Measurements from ENCODE around the gene IQGAP2. TPM values are rescaled to one million over a fixed set of nuclear protein-coding genes. Genes with fewer than 3 reads are reported as not detected.

IQGAP2 gene
- polyA plus RNA-seq, 1 donor (not counting 4 experiments of a cell fraction or from before 2014, with no cell fraction given) = 0.14 TPM

DNA sequence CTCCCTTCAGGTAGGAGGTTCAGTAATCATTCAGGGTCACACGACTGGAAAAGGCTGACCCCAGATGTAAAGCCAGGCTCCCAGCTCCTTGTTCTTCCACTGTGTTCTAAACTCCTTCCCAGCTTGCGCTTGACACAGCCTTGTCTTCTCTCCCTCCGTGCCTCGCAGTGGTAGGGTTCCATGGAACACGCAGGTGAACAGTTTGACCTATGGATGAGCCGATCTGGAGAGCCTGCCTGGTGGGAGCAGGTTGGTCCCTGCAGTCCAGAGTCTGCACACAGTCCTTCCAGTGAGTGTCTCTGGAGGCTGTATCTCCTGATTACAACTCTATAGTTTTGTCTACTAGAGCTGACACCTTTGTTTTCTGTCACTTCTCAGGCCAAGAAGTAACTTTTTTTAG is 85.9 kb downstream of the IQGAP2 start:
- H3K4me1 ChIP-seq (ENCODE audit: control insufficient read depth, extremely low read depth, insufficient read depth, low read length) = no peaks in the 10 kb centered on the region
- H3K36me3 ChIP-seq (ENCODE audit: control insufficient read depth in 2 of 2, extremely low read depth in 1 of 2, insufficient read depth in 2 of 2, low read length in 2 of 2) = no peaks in the 10 kb centered on the region
- dilution Hi-C loops (cut with MboI; ENCODE audit: extremely low pct_ligation_motif_present, low sequenced_read_pairs) = no loop called here
- no peak overlapping the region for H3K4me2 ChIP-seq (ENCODE audit: control insufficient read depth, extremely low read depth, insufficient read depth, low read depth, low read length)
- no peaks in the 10 kb centered on the region for H4K20me1 ChIP-seq (ENCODE audit: control insufficient read depth, extremely low read depth, insufficient read depth, low read length)
- no peak overlapping the region for H3K4me3 ChIP-seq (ENCODE audit: control insufficient read depth in 2 of 3, extremely low read depth in 1 of 3, insufficient read depth in 2 of 3, low read depth in 1 of 3, low read length in 3 of 3)
- no peaks in the 10 kb centered on the region for H3K79me2 ChIP-seq (ENCODE audit: control insufficient read depth, insufficient read depth, low read length)
- FAIRE-seq = no peak
- no peak for DNase-seq (ENCODE audit: low read depth, low spot score)
- no peak overlapping the region for H3K27ac ChIP-seq (ENCODE audit: control insufficient read depth, insufficient read depth, low read length)
- no peaks in the 10 kb centered on the region for H3K9me1 ChIP-seq (ENCODE audit: control insufficient read depth, extremely low read depth, insufficient read depth, low read length)
- no peak overlapping the region for H2AFZ ChIP-seq (ENCODE audit: control insufficient read depth, low read length)
- H3K27me3 ChIP-seq (ENCODE audit: control insufficient read depth, extremely low read depth, insufficient read depth, low read length) = no peaks in the 10 kb centered on the region
- no peak overlapping the region for H3K9ac ChIP-seq (ENCODE audit: control insufficient read depth, extremely low read depth, insufficient read depth, low read length)
- no peaks in the 10 kb centered on the region for H3K9me3 ChIP-seq (ENCODE audit: control insufficient read depth, low read depth, low read length)
- TF ChIP-seq EZH2 (IDR thresholded peaks at IDR 0.05; ENCODE audit: low read length) = no peak
- TF ChIP-seq, protein P1, sequence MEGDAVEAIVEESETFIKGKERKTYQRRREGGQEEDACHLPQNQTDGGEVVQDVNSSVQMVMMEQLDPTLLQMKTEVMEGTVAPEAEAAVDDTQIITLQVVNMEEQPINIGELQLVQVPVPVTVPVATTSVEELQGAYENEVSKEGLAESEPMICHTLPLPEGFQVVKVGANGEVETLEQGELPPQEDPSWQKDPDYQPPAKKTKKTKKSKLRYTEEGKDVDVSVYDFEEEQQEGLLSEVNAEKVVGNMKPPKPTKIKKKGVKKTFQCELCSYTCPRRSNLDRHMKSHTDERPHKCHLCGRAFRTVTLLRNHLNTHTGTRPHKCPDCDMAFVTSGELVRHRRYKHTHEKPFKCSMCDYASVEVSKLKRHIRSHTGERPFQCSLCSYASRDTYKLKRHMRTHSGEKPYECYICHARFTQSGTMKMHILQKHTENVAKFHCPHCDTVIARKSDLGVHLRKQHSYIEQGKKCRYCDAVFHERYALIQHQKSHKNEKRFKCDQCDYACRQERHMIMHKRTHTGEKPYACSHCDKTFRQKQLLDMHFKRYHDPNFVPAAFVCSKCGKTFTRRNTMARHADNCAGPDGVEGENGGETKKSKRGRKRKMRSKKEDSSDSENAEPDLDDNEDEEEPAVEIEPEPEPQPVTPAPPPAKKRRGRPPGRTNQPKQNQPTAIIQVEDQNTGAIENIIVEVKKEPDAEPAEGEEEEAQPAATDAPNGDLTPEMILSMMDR (optimal IDR thresholded peaks at IDR 0.05 in 1 of 3, IDR thresholded peaks at IDR 0.05 in 1 of 3, conservative IDR thresholded peaks at IDR 0.05 in 1 of 3; ENCODE audit: extremely low read depth in 1 of 3, insufficient read depth in 2 of 3, low read length in 3 of 3) = no peak

DNA sequence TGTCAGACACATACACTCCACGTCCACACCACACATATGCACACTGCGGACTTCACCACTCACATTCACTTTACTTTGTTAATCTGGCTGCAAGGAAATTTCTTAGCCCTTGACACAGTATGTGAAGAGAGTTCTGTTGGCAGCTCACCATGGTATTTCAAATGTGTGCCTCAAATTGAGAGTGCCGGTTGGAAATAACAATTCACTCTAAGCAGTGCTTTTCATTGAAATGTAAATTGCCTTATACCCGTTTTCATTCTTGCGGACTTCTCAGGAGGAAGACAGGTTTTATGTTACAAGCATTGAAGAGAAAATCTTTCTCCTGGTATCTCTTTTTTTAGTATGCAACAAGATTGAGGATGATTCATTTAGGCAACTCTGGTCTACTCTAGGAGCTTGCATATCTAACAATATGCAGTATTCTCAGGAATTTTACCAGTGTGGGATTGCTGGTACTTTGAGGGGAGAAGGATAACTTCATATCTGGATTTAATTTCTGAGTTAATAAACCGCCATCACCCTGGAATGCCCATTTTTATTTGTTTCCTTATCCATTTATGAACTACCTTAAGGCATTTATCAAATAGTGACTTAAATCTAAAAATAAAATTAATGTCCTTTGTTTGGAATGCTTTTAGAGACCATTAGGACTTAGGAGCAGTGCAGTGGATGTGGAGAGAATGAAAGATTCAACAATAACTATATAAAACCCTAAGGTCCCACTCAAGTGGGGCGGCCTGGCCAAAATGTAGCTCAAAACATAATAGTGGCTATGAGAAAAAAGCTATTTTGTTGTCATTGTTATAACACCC is 87.0 kb downstream of the IQGAP2 start:
- no peak for FAIRE-seq
- H3K36me3 ChIP-seq (ENCODE audit: control insufficient read depth in 2 of 2, extremely low read depth in 1 of 2, insufficient read depth in 2 of 2, low read length in 2 of 2) = no peaks in the 10 kb centered on the region
- no peak overlapping the region for H3K4me2 ChIP-seq (ENCODE audit: control insufficient read depth, extremely low read depth, insufficient read depth, low read depth, low read length)
- no peak overlapping the region for H2AFZ ChIP-seq (ENCODE audit: control insufficient read depth, low read length)
- no peak for DNase-seq (ENCODE audit: low read depth, low spot score)
- no peaks in the 10 kb centered on the region for H4K20me1 ChIP-seq (ENCODE audit: control insufficient read depth, extremely low read depth, insufficient read depth, low read length)
- H3K4me1 ChIP-seq (ENCODE audit: control insufficient read depth, extremely low read depth, insufficient read depth, low read length) = no peaks in the 10 kb centered on the region
- H3K9me3 ChIP-seq (ENCODE audit: control insufficient read depth, low read depth, low read length) = no peaks in the 10 kb centered on the region
- no peak for TF ChIP-seq EZH2 (IDR thresholded peaks at IDR 0.05; ENCODE audit: low read length)
- TF ChIP-seq, protein P1 (optimal IDR thresholded peaks at IDR 0.05 in 1 of 3, IDR thresholded peaks at IDR 0.05 in 1 of 3, conservative IDR thresholded peaks at IDR 0.05 in 1 of 3; ENCODE audit: extremely low read depth in 1 of 3, insufficient read depth in 2 of 3, low read length in 3 of 3) = no peak
- no peaks in the 10 kb centered on the region for H3K79me2 ChIP-seq (ENCODE audit: control insufficient read depth, insufficient read depth, low read length)
- H3K4me3 ChIP-seq (ENCODE audit: control insufficient read depth in 2 of 3, extremely low read depth in 1 of 3, insufficient read depth in 2 of 3, low read depth in 1 of 3, low read length in 3 of 3) = no peak overlapping the region
- no peak overlapping the region for H3K27ac ChIP-seq (ENCODE audit: control insufficient read depth, insufficient read depth, low read length)
- dilution Hi-C loops (cut with MboI; ENCODE audit: extremely low pct_ligation_motif_present, low sequenced_read_pairs) = no loop called here
- no peak overlapping the region for H3K9ac ChIP-seq (ENCODE audit: control insufficient read depth, extremely low read depth, insufficient read depth, low read length)
- no peaks in the 10 kb centered on the region for H3K27me3 ChIP-seq (ENCODE audit: control insufficient read depth, extremely low read depth, insufficient read depth, low read length)
- H3K9me1 ChIP-seq (ENCODE audit: control insufficient read depth, extremely low read depth, insufficient read depth, low read length) = no peaks in the 10 kb centered on the region

All from keratinocyte (primary cell).